ENCODE data around the gene SV2A. TPM values are rescaled to one million over a fixed set of nuclear protein-coding genes. Genes with fewer than 3 reads are reported as not detected.
A peak's percentile ranks its signal among the peaks of the same experiment; 100 is the strongest.
"Not testable (repeated sequence)": the region's sequence is repeated elsewhere in the genome, so short reads cannot be mapped to it uniquely, and the experiment has no call there.

SV2A gene
- polyA plus RNA-seq, 1 experiment, result 25.4 TPM

GRCh38 chr1:149942885-149943284, 25.2 kb upstream of the SV2A start:
- Histone ChIP-seq H3K36me3 (ENCODE audit: control insufficient read depth, insufficient read depth, low read length) (peaks cover 12% of the 10 kb centered on the region), H3K4me3 (ENCODE audit: low read depth, low read length) (no peak overlapping the region), H3K27me3 (ENCODE audit: control insufficient read depth, insufficient read depth, low read length) (no peaks in the 10 kb centered on the region)
- DNase-seq (ENCODE audit: low read depth), result no peak
- no peak for TF ChIP-seq CTCF (IDR thresholded peaks at IDR 0.05; ENCODE audit: insufficient read depth, low read depth, low read length)
- ChIA-PET POLR2A (interaction anchor here (0.6 kb wide), 1 partner anchor 55 kb away, joined by 3 read pairs; a partner anchor contains a TSS), CTCF (interaction anchor here (1.2 kb wide), 1 partner anchor 55 kb away, joined by 3 read pairs; a partner anchor contains a TSS)

GRCh38 chr1:149942207-149942606, 24.6 kb upstream of the SV2A start:
- DNase-seq (ENCODE audit: low read depth), result no peak

GRCh38 chr1:149940427-149940826, 22.8 kb upstream of the SV2A start:
- POLR2A ChIA-PET, result no interaction called here
- peaks cover 12% of the 10 kb centered on the region for H3K36me3 ChIP-seq (ENCODE audit: control insufficient read depth, insufficient read depth, low read length)
- no peak for DNase-seq (ENCODE audit: low read depth)
- TF ChIP-seq CTCF (IDR thresholded peaks at IDR 0.05; ENCODE audit: insufficient read depth, low read depth, low read length), result no peak
- no peak overlapping the region for H3K4me3 ChIP-seq (ENCODE audit: low read depth, low read length)
- no peaks in the 10 kb centered on the region for H3K27me3 ChIP-seq (ENCODE audit: control insufficient read depth, insufficient read depth, low read length)
- CTCF ChIA-PET, result interaction anchor here (1.1 kb wide), 1 partner anchor 225 kb away, joined by 3 read pairs; no protein-coding TSS in a partner anchor

More at GRCh38 chr1:149942207-149942606, 24.6 kb upstream of the SV2A start:
- H3K36me3 ChIP-seq (ENCODE audit: control insufficient read depth, insufficient read depth, low read length), result peaks cover 12% of the 10 kb centered on the region
- POLR2A ChIA-PET, result interaction anchor here (0.6 kb wide), 1 partner anchor 54 kb away, joined by 3 read pairs; a partner anchor contains a TSS
- no peak overlapping the region for H3K4me3 ChIP-seq (ENCODE audit: low read depth, low read length)
- TF ChIP-seq CTCF (IDR thresholded peaks at IDR 0.05; ENCODE audit: insufficient read depth, low read depth, low read length), result peak; percentile 26; the same call in 1 of the 2 replicates
- H3K27me3 ChIP-seq (ENCODE audit: control insufficient read depth, insufficient read depth, low read length), result no peaks in the 10 kb centered on the region
- CTCF ChIA-PET, result interaction anchor here (1.2 kb wide), 2 partner anchors 20 to 55 kb away, joined by 3 read pairs; a partner anchor contains a TSS

GRCh38 chr1:149938668-149939003, 21.0 kb upstream of the SV2A start:
- H3K4me3 ChIP-seq (ENCODE audit: low read depth, low read length); H3K36me3 ChIP-seq (ENCODE audit: control insufficient read depth, insufficient read depth, low read length); CTCF ChIA-PET; DNase-seq (ENCODE audit: low read depth); H3K27me3 ChIP-seq (ENCODE audit: control insufficient read depth, insufficient read depth, low read length): not testable (repeated sequence)
- POLR2A ChIA-PET, result interaction anchor here (0.5 kb wide), 1 partner anchor 248 kb away, joined by 3 read pairs; no protein-coding TSS in a partner anchor

GRCh38 chr1:149937759-149938158, 20.1 kb upstream of the SV2A start:
- Histone ChIP-seq H3K27me3 (ENCODE audit: control insufficient read depth, insufficient read depth, low read length) (no peaks in the 10 kb centered on the region), H3K36me3 (ENCODE audit: control insufficient read depth, insufficient read depth, low read length) (0 out of 2 replicates have a peak, but pooled peaks cover 1% of the 10 kb centered on the region), H3K4me3 (ENCODE audit: low read depth, low read length) (no peak overlapping the region)
- no peak for TF ChIP-seq CTCF (IDR thresholded peaks at IDR 0.05; ENCODE audit: insufficient read depth, low read depth, low read length)
- DNase-seq (ENCODE audit: low read depth), result no peak
- CTCF ChIA-PET, result interaction anchor here (0.6 to 1.3 kb wide), 2 partner anchors 24 to 77 kb away, joined by 3 read pairs; no protein-coding TSS in a partner anchor
- POLR2A ChIA-PET, result no interaction called here

Data from BJ (cell line).